Suprapubic skin (tissue), 4 donors: ENCODE results near the gene TXNDC17.

Source experiments
- EP300 ChIP-seq: sonication (generic); formaldehyde crosslinking; IDR thresholded peaks from one replicate; pipeline ENCODE4 v1.6.1; 2017; ENCODE audit warnings: antibody characterized with exemption
- POLR2A ChIP-seq, 2 donors: fragments of 450-650 bp; IDR thresholded peaks; one replicate each; pipeline ENCODE4 v1.6.1; 2017; ENCODE audit warnings: antibody characterized with exemption in 2 of 2, mild to moderate bottlenecking in 2 of 2, moderate library complexity in 2 of 2
- POLR2AphosphoS5 ChIP-seq, 3 donors: sonication (generic); formaldehyde crosslinking; IDR thresholded peaks; one replicate each; pipeline ENCODE4 v1.6.1; 2017; ENCODE audit warnings: antibody characterized with exemption in 3 of 3
- TF ChIP-seq, protein P1 (sequence below), 2 donors: fragments of 200-600 bp in 1 of 2; fragments of 450-650 bp in 1 of 2; sonication (generic) in 1 of 2; IDR thresholded peaks; one replicate each; pipeline ENCODE4 v1.5.1; 2016 to 2019; ENCODE audit warnings: antibody characterized with exemption in 2 of 2, mild to moderate bottlenecking in 1 of 2, moderate library complexity in 1 of 2

DNA sequence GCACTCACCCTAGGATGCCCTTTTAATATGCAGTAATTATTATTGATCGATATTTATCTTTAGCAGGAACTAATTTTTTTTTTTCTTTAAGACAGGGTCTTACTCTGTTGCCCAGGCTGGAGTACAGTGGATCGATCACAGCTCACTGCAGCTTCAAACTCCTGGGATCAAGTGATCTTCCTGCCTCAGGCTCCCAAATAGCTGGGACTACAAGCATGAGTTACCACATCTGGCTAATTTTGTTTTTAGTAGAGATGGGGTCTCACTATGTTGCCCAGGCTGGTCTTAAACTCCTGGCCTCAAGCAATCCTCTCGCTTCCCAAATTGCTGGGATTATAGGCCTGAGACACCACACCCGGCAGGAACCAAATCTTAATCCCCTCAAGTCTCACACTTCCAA is 29.6 kb upstream of the TXNDC17 start:
- TF ChIP-seq, protein P1, sequence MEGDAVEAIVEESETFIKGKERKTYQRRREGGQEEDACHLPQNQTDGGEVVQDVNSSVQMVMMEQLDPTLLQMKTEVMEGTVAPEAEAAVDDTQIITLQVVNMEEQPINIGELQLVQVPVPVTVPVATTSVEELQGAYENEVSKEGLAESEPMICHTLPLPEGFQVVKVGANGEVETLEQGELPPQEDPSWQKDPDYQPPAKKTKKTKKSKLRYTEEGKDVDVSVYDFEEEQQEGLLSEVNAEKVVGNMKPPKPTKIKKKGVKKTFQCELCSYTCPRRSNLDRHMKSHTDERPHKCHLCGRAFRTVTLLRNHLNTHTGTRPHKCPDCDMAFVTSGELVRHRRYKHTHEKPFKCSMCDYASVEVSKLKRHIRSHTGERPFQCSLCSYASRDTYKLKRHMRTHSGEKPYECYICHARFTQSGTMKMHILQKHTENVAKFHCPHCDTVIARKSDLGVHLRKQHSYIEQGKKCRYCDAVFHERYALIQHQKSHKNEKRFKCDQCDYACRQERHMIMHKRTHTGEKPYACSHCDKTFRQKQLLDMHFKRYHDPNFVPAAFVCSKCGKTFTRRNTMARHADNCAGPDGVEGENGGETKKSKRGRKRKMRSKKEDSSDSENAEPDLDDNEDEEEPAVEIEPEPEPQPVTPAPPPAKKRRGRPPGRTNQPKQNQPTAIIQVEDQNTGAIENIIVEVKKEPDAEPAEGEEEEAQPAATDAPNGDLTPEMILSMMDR (IDR thresholded peaks at IDR 0.05): no peak
- TF ChIP-seq POLR2AphosphoS5 (IDR thresholded peaks at IDR 0.05): no peak
- TF ChIP-seq POLR2A (IDR thresholded peaks at IDR 0.05): no peak
- TF ChIP-seq EP300: no peak
